Measurements from ENCODE around the gene CRPPA.
"Not testable (repeated sequence)": the region's sequence is repeated elsewhere in the genome, so short reads cannot be mapped to it uniquely, and the experiment has no call there.

CRPPA gene

GRCh38 chr7:16421333-16422102 lies at the start of gene CRPPA:
TSS of gene CRPPA (minus strand) at chr7:16421538. CDS start at chr7:16421322, 216 bp downstream.
- peak; percentile 83 for DNase-seq

GRCh38 chr7:16465469-16466361 lies 44.4 kb upstream of the CRPPA start, which contains the start of gene SOSTDC1:
TSS of gene SOSTDC1 (minus strand) at chr7:16465738. CDS start at chr7:16465668, 70 bp downstream.
- DNase-seq = no peak

- DNase-seq = no peak
These were observed 42.8 kb upstream of the CRPPA start for GRCh38 chr7:16463949-16464715.

GRCh38 chr7:16463520-16463919 lies 42.2 kb upstream of the CRPPA start:
- no peak for DNase-seq

GRCh38 chr7:16462431-16462889 lies 41.1 kb upstream of the CRPPA start:
- no peak for DNase-seq

GRCh38 chr7:16460789-16461493 lies 39.6 kb upstream of the CRPPA start:
- no peak for DNase-seq

GRCh38 chr7:16456303-16456702 lies 35.0 kb upstream of the CRPPA start:
- not testable (repeated sequence) for DNase-seq

- no peak for DNase-seq
These were observed 34.3 kb upstream of the CRPPA start for GRCh38 chr7:16455591-16455990.

GRCh38 chr7:16450366-16450765 lies 29.0 kb upstream of the CRPPA start:
- no peak for DNase-seq

GRCh38 chr7:16447876-16448275 lies 26.5 kb upstream of the CRPPA start:
- DNase-seq = no peak

GRCh38 chr7:16446508-16446907 lies 25.2 kb upstream of the CRPPA start:
- no peak for DNase-seq

GRCh38 chr7:16443871-16444270 lies 22.5 kb upstream of the CRPPA start:
- DNase-seq = not testable (repeated sequence)

- no peak for DNase-seq
These were observed 17.6 kb upstream of the CRPPA start for GRCh38 chr7:16438988-16439387.

- DNase-seq = no peak
These were observed 15.0 kb upstream of the CRPPA start for GRCh38 chr7:16436306-16436705.

GRCh38 chr7:16433568-16434122 lies 12.3 kb upstream of the CRPPA start:
- DNase-seq = no peak

- no peak for DNase-seq
These were observed 11.0 kb upstream of the CRPPA start for GRCh38 chr7:16432425-16432731.

GRCh38 chr7:16431646-16432424 lies 10.5 kb upstream of the CRPPA start:
- no peak for DNase-seq

GRCh38 chr7:16430133-16430532 lies 8.8 kb upstream of the CRPPA start:
- DNase-seq = no peak

GRCh38 chr7:16428672-16429071 lies 7.3 kb upstream of the CRPPA start:
- no peak for DNase-seq

- DNase-seq = no peak
These were observed 6.8 kb upstream of the CRPPA start for GRCh38 chr7:16428182-16428581.

GRCh38 chr7:16423761-16424160 lies 2.4 kb upstream of the CRPPA start:
- no peak for DNase-seq
